Pancreas (tissue), 10 donors: ENCODE data around the gene PEBP1. TPM values are rescaled to one million over a fixed set of nuclear protein-coding genes. Genes with fewer than 3 reads are reported as not detected.

Source experiments
- ATAC-seq, 4 donors: fragments of 200-7000 bp; cut with Tn5 transposase; one replicate each; pipeline versions ENCODE4 v1.8.0 to v1.9.1; 2020; ENCODE audit warnings: mild to moderate bottlenecking in 4 of 4, moderate library complexity in 4 of 4
- DNase-seq, 6 donors: peaks; one replicate each; pipeline ENCODE4 v3.0.0-alpha.2; 2020
- FAIRE-seq: peaks from 2 replicates; lab custom pipeline; 2012; peaks lifted over from hg19 to GRCh38; lab: Jason Lieb, UNC
- H3K27ac ChIP-seq, 4 donors: fragments of 200-600 bp; sonication (generic); 1 replicate in 3 of 4; 2 replicates in 1 of 4; pipeline versions ENCODE4 v1.5.0 to v1.8.0; 2020
- H3K27me3 ChIP-seq, 4 donors: fragments of 200-600 bp; one replicate each; pipeline ENCODE4 v1.8.0; 2021
- H3K36me3 ChIP-seq, 3 donors: fragments of 200-600 bp; sonication (generic) in 1 of 3; one replicate each; pipeline versions ENCODE4 v1.5.0 to v1.8.0; 2020 to 2021
- H3K4me1 ChIP-seq, 3 donors: fragments of 200-600 bp; one replicate each; pipeline ENCODE4 v1.8.0; 2021
- H3K4me3 ChIP-seq, 4 donors: fragments of 200-600 bp; sonication (generic) in 2 of 4; one replicate each; pipeline versions ENCODE4 v1.5.0 to v1.8.0; 2020 to 2021
- H3K9me3 ChIP-seq, 4 donors: fragments of 200-600 bp; one replicate each; pipeline ENCODE4 v1.8.0; 2021
- CTCF ChIP-seq, 4 donors: fragments of 200-600 bp; sonication (generic) in 3 of 4; IDR thresholded peaks; one replicate each; pipeline versions ENCODE4 v1.5.0 to v1.8.0; 2021; ENCODE audit warnings: antibody characterized with exemption in 4 of 4
- WGBS, 2 donors: extraction: QIAGEN DNeasy Blood & Tissue Kit; methylation state at CpG; one replicate each; pipeline ENCODE4 v1.1.7; 2013; 5-methylcytosine and 5-hydroxymethylcytosine counted together
- intact Hi-C, 3 donors: fragments of 100-400 bp; cut with DNase I; formaldehyde crosslinking; loops; one replicate each; pipeline versions ENCODE4 v1.11.1 to v1.14.2; 2022
- polyA plus RNA-seq, 2 donors: library from polyadenylated mRNA; stranded (reverse); fragments of 200-250 nt; gene quantifications; one replicate each; pipeline ENCODE4 v1.2.3, GENCODE V29; 2013
- total RNA-seq, 6 donors: library from RNA; stranded (reverse); fragmentation: NEBNext Ultra II Directional in 4 of 6; extraction: Animal tissue kit (Norgen Biotek cat#: 25700) in 4 of 6; gene quantifications; one replicate each; pipeline versions ENCODE4 v1.2.1 to v1.2.4, GENCODE V29; 2021 to 2023
- donor health status: healthy with polysubstance abuse.
- donor health status: DM: no; HTN: no; CAD: no; lungs with moderate emphysema.
- donor health status: DM: no; HTN: no; CAD: no.
- donor health status: control.
- donor health status: control.
- donor health status: Bipolar disorder and iron deficiency.
- donor health status: DM: yes; HTN: yes; CAD: no.
- donor health status: DM: no; HTN: no; CAD: no.
- donor health status: DM: no; HTN: no; CAD: no.
- donor health status: DM: yes; HTN: yes; CAD: no.

The PEBP1 gene
- total and polyA plus RNA-seq, 8 donors = 106 to 287 (median 141) TPM

- no peak for TF ChIP-seq CTCF (IDR thresholded peaks at IDR 0.05)
- WGBS, 2 donors = 36 to 42% methylated on average over 10 of the region's 10 CpGs
- Histone ChIP-seq H3K4me1 (peaks cover 0 to 20% (median 14%) of the 10 kb centered on the region in 3 donors), H3K27me3 (no peaks in the 10 kb centered on the region), H3K36me3 (peaks cover 0 to 21% (median 10%) of the 10 kb centered on the region in 3 donors), H3K27ac (peak overlapping the region; percentile 82 to 88 (median 87)), H3K9me3 (no peaks in the 10 kb centered on the region), H3K4me3 (peak overlapping the region; percentile 76 to 98 (median 97))
- intact Hi-C loops = no loop called here
- no peak for ATAC-seq
- no peak for FAIRE-seq
- no peak for DNase-seq
Measured at GRCh38 chr12:118137148-118137678, 1.3 kb downstream of the PEBP1 start.

- no peak for ATAC-seq
- peaks cover 0 to 51% (median 14%) of the 10 kb centered on the region in 3 donors for H3K36me3 ChIP-seq
- no peak for DNase-seq
- no peak for FAIRE-seq
- intact Hi-C loops = no loop called here
- no peak overlapping the region for H3K27ac ChIP-seq
- 96 to 97% methylated on average over 8 of the region's 8 CpGs for WGBS, 2 donors
- H3K9me3 ChIP-seq = no peaks in the 10 kb centered on the region
- H3K4me3 ChIP-seq = no peak overlapping the region
- no peaks in the 10 kb centered on the region for H3K27me3 ChIP-seq
- peaks cover 0 to 16% (median 14%) of the 10 kb centered on the region in 3 donors for H3K4me1 ChIP-seq
- TF ChIP-seq CTCF (IDR thresholded peaks at IDR 0.05) = no peak
Measured at GRCh38 chr12:118140825-118141224, 4.9 kb downstream of the PEBP1 start.

GRCh38 chr12:118144499-118144898 lies 8.6 kb downstream of the PEBP1 start:
- Histone ChIP-seq H3K4me1 (no peaks in the 10 kb centered on the region), H3K27me3 (no peaks in the 10 kb centered on the region), H3K9me3 (no peaks in the 10 kb centered on the region), H3K27ac (no peak overlapping the region), H3K4me3 (no peak overlapping the region), H3K36me3 (peaks cover 0 to 64% (median 14%) of the 10 kb centered on the region in 3 donors)
- intact Hi-C loops = no loop called here
- DNase-seq (no peak), ATAC-seq (no peak), FAIRE-seq (no peak)
- WGBS, 2 donors = 92 to 94% methylated on average over 13 of the region's 13 CpGs
- TF ChIP-seq CTCF (IDR thresholded peaks at IDR 0.05) = no peak

GRCh38 chr12:118145113-118145797 lies 9.3 kb downstream of the PEBP1 start:
- no peaks in the 10 kb centered on the region for H3K27me3 ChIP-seq

More at GRCh38 chr12:118145113-118145797, 9.3 kb downstream of the PEBP1 start:
- H3K27ac ChIP-seq = no peak overlapping the region
- intact Hi-C loops = no loop called here
- H3K36me3 ChIP-seq = peaks cover 0 to 63% (median 14%) of the 10 kb centered on the region in 3 donors
- no peaks in the 10 kb centered on the region for H3K4me1 ChIP-seq
- ATAC-seq (peak in 2 of 4 donors; percentile 6 to 27), DNase-seq (no peak), FAIRE-seq (no peak)
- no peak for TF ChIP-seq CTCF (IDR thresholded peaks at IDR 0.05)
- 88 to 90% methylated on average over 7 of the region's 7 CpGs for WGBS, 2 donors
- H3K4me3 ChIP-seq = no peak overlapping the region
- H3K9me3 ChIP-seq = no peaks in the 10 kb centered on the region
